HEK293 (cell line): ENCODE data around the gene LILRA6.

Source experiments
- CTCF ChIA-PET: fragments of 350-600 bp; formaldehyde crosslinking; extraction: SDS; loops from one replicate; lab custom pipeline; 2021; ENCODE audit warnings: antibody characterized with exemption; lab: Yijun Ruan, JAX
- POLR2A ChIA-PET: fragments of 300-600 bp; formaldehyde crosslinking; extraction: SDS; loops from one replicate; lab custom pipeline; 2020; ENCODE audit warnings: antibody characterized with exemption, inconsistent platforms; lab: Yijun Ruan, JAX
- H3K27ac ChIP-seq: fragments of 200-500 bp; sonication (Bioruptor generic); 2 replicates; pipeline ENCODE4 v1.5.1; 2014; ENCODE audit warnings: low read depth, low read length, control low read depth, inconsistent platforms; ENCODE audit errors: extremely low read depth
- H3K36me3 ChIP-seq, 2 experiments: fragments of 200-500 bp in 1 of 2; sonication (Bioruptor generic) in 1 of 2; 1 replicate in 1 of 2; 2 replicates in 1 of 2; pipeline ENCODE4 v1.5.1; 2014 to 2017; ENCODE audit warnings: inconsistent platforms in 2 of 2, low read length in 2 of 2; ENCODE audit not compliant: control insufficient read depth in 2 of 2, insufficient read depth in 1 of 2
- H3K4me1 ChIP-seq: fragments of 200-500 bp; sonication (Bioruptor generic); 2 replicates; pipeline ENCODE4 v1.5.1; 2014; ENCODE audit warnings: mild to moderate bottlenecking, low read length, inconsistent platforms; ENCODE audit not compliant: control insufficient read depth, insufficient read depth
- H3K4me3 ChIP-seq: 2 replicates; pipeline ENCODE4 v1.5.1; 2011; ENCODE audit warnings: low read depth, mild to moderate bottlenecking, control low read depth, low read length, moderate library complexity
- H3K9me3 ChIP-seq: fragments of 200-500 bp; sonication (Bioruptor generic); 2 replicates; pipeline ENCODE4 v1.5.1; 2014; ENCODE audit warnings: low read depth, low read length, inconsistent platforms; ENCODE audit not compliant: control insufficient read depth, insufficient read depth
- BCL11A ChIP-seq: fragments of 450-650 bp; formaldehyde crosslinking; IDR thresholded peaks from 2 replicates; pipeline ENCODE4 v1.5.1; 2016; ENCODE audit warnings: low read depth, missing biosample characterization, missing genetic modification characterization
- BCL11B ChIP-seq: fragments of 450-650 bp; formaldehyde crosslinking; IDR thresholded peaks from 2 replicates; pipeline ENCODE4 v1.5.1; 2016; ENCODE audit warnings: low read depth, missing biosample characterization, missing genetic modification characterization
- EGR2 ChIP-seq: fragments of 450-650 bp; formaldehyde crosslinking; IDR thresholded peaks from 2 replicates; pipeline ENCODE4 v1.5.1; 2016; ENCODE audit warnings: low read depth, missing biosample characterization, missing genetic modification characterization
- GLIS1 ChIP-seq: fragments of 450-650 bp; formaldehyde crosslinking; IDR thresholded peaks from 2 replicates; pipeline ENCODE4 v1.5.1; 2016; ENCODE audit warnings: missing biosample characterization, missing genetic modification characterization
- KLF9 ChIP-seq: fragments of 450-650 bp; formaldehyde crosslinking; IDR thresholded peaks from 2 replicates; pipeline ENCODE4 v1.5.1; 2016; ENCODE audit warnings: missing biosample characterization, missing genetic modification characterization, low read depth
- PRDM6 ChIP-seq: fragments of 450-650 bp; formaldehyde crosslinking; IDR thresholded peaks from 2 replicates; pipeline ENCODE4 v1.5.1; 2017; ENCODE audit warnings: missing biosample characterization, missing genetic modification characterization
- TRIM28 ChIP-seq: IDR thresholded peaks from 2 replicates; pipeline ENCODE4 v1.6.1; 2011; ENCODE audit warnings: low read length, control low read depth, borderline replicate concordance
- ZBTB17 ChIP-seq: fragments of 450-650 bp; formaldehyde crosslinking; IDR thresholded peaks from 2 replicates; pipeline ENCODE4 v1.5.1; 2016; ENCODE audit warnings: missing biosample characterization, missing genetic modification characterization
- ZBTB20 ChIP-seq: fragments of 450-650 bp; formaldehyde crosslinking; IDR thresholded peaks from 2 replicates; pipeline ENCODE4 v1.5.1; 2016; ENCODE audit warnings: missing biosample characterization, missing genetic modification characterization
- ZFP69B ChIP-seq: fragments of 450-650 bp; formaldehyde crosslinking; IDR thresholded peaks from 2 replicates; pipeline ENCODE4 v1.5.1; 2016; ENCODE audit warnings: missing biosample characterization, missing genetic modification characterization
- ZIC2 ChIP-seq: fragments of 450-650 bp; formaldehyde crosslinking; IDR thresholded peaks from 2 replicates; pipeline ENCODE4 v1.5.1; 2016; ENCODE audit warnings: missing biosample characterization, missing genetic modification characterization
- ZNF18 ChIP-seq: fragments of 450-650 bp; formaldehyde crosslinking; IDR thresholded peaks from 2 replicates; pipeline ENCODE4 v1.5.1; 2016; ENCODE audit warnings: missing biosample characterization, missing genetic modification characterization
- ZNF248 ChIP-seq: fragments of 450-650 bp; formaldehyde crosslinking; IDR thresholded peaks from 2 replicates; pipeline ENCODE4 v1.5.1; 2017; ENCODE audit warnings: missing biosample characterization, missing genetic modification characterization
- ZNF292 ChIP-seq: fragments of 450-650 bp; formaldehyde crosslinking; IDR thresholded peaks from 2 replicates; pipeline ENCODE4 v1.5.1; 2016; ENCODE audit warnings: low read depth, missing biosample characterization, missing genetic modification characterization, borderline replicate concordance
- ZNF560 ChIP-seq: fragments of 450-650 bp; formaldehyde crosslinking; IDR thresholded peaks from 2 replicates; pipeline ENCODE4 v1.5.1; 2017; ENCODE audit warnings: missing biosample characterization, missing genetic modification characterization, borderline replicate concordance
- ZNF624 ChIP-seq: fragments of 450-650 bp; formaldehyde crosslinking; IDR thresholded peaks from 2 replicates; pipeline ENCODE4 v1.5.1; 2017; ENCODE audit warnings: missing biosample characterization, missing genetic modification characterization
- ZNF776 ChIP-seq: fragments of 450-650 bp; formaldehyde crosslinking; IDR thresholded peaks from 2 replicates; pipeline ENCODE4 v1.5.0; 2017; ENCODE audit warnings: missing biosample characterization, missing genetic modification characterization, borderline replicate concordance
- ZNF785 ChIP-seq: fragments of 450-650 bp; formaldehyde crosslinking; IDR thresholded peaks from 2 replicates; pipeline ENCODE4 v1.5.1; 2016; ENCODE audit warnings: missing biosample characterization, missing genetic modification characterization
- ZSCAN16 ChIP-seq: fragments of 450-650 bp; formaldehyde crosslinking; IDR thresholded peaks from 2 replicates; pipeline ENCODE4 v1.5.1; 2016; ENCODE audit warnings: missing biosample characterization, missing genetic modification characterization
- TF ChIP-seq, protein P1 (sequence below): fragments of 450-650 bp; formaldehyde crosslinking; IDR thresholded peaks from 2 replicates; pipeline ENCODE4 v1.5.1; 2016; ENCODE audit warnings: missing biosample characterization, missing genetic modification characterization

LILRA6 gene

GRCh38 chr19:54255105-54255775 is 12.7 kb upstream of the LILRA6 start:
- Histone ChIP-seq H3K4me1 (no peaks in the 10 kb centered on the region), H3K9me3 (no peaks in the 10 kb centered on the region), H3K36me3 (no peaks in the 10 kb centered on the region), H3K4me3 (no peak overlapping the region), H3K27ac (no peak overlapping the region)
- ChIA-PET CTCF (interaction anchor here (3.4 kb wide), 1 partner anchor 11 kb away, joined by 26 read pairs; no protein-coding TSS in a partner anchor), POLR2A (no interaction called here)
- TF ChIP-seq TRIM28: no peak
- no peak for TF ChIP-seq ZNF292

GRCh38 chr19:54254195-54254906 is 11.8 kb upstream of the LILRA6 start:
- CTCF ChIA-PET: interaction anchor here (0.5 kb wide), 1 partner anchor 1851 kb away, joined by 4 read pairs; no protein-coding TSS in a partner anchor
- peak; percentile 13; the same call in 1 of the 2 replicates for TF ChIP-seq GLIS1 (tag by site-specific recombination)
- TF ChIP-seq ZSCAN16 (tag by site-specific recombination): no peak
- TF ChIP-seq ZNF776: no peak
- peak; percentile 23; the same call in 1 of the 2 replicates for TF ChIP-seq ZIC2 (tag by site-specific recombination)
- TF ChIP-seq ZFP69B (tag by site-specific recombination): no peak
- TF ChIP-seq ZBTB17 (tag by site-specific recombination): no peak
- no peak for TF ChIP-seq EGR2 (tag by site-specific recombination)

GRCh38 chr19:54253331-54254194 is 11.0 kb upstream of the LILRA6 start:
- ChIA-PET CTCF (no interaction called here), POLR2A (no interaction called here)
- no peaks in the 10 kb centered on the region for H3K9me3 ChIP-seq
- no peaks in the 10 kb centered on the region for H3K4me1 ChIP-seq
- TF ChIP-seq ZBTB20 (tag by site-specific recombination) (no peak), ZNF785 (no peak), KLF9 (no peak), PRDM6 (tag by site-specific recombination) (no peak), ZNF18 (tag by site-specific recombination) (no peak), ZNF248 (no peak), ZNF560 (tag by site-specific recombination) (no peak), BCL11B (no peak), ZNF624 (tag by site-specific recombination) (no peak), BCL11A (no peak)
- TF ChIP-seq, protein P1, sequence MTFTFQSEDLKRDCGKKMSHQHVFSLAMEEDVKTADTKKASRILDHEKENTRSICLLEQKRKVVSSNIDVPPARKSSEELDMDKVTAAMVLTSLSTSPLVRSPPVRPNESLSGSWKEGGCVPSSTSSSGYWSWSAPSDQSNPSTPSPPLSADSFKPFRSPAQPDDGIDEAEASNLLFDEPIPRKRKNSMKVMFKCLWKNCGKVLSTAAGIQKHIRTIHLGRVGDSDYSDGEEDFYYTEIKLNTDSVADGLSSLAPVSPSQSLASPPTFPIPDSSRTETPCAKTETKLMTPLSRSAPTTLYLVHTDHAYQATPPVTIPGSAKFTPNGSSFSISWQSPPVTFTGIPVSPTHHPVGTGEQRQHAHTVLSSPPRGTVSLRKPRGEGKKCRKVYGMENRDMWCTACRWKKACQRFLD (tag by site-specific recombination): no peak
- H3K4me3 ChIP-seq: no peak overlapping the region
- no peaks in the 10 kb centered on the region for H3K36me3 ChIP-seq
- no peak overlapping the region for H3K27ac ChIP-seq

More at GRCh38 chr19:54254195-54254906, 11.8 kb upstream of the LILRA6 start:
- POLR2A ChIA-PET: no interaction called here
- no peak overlapping the region for H3K27ac ChIP-seq
- H3K4me3 ChIP-seq: no peak overlapping the region
- H3K4me1 ChIP-seq: no peaks in the 10 kb centered on the region
- H3K9me3 ChIP-seq: no peaks in the 10 kb centered on the region
- no peaks in the 10 kb centered on the region for H3K36me3 ChIP-seq
